ENCODE data around the gene TNS1. TPM values are rescaled to one million over a fixed set of nuclear protein-coding genes. Genes with fewer than 3 reads are reported as not detected.

The TNS1 gene
- total RNA-seq, 4 donors from 2014 or later, result 169 to 316 (median 229) TPM

GRCh38 chr2:217946051-217946450 is 56.7 kb downstream of the TNS1 start:
- Histone ChIP-seq H3K4me1 (peaks cover 34 to 57% of the 10 kb centered on the region in 2 donors), H3K36me3 (no peaks in the 10 kb centered on the region), H3K27ac (peak overlapping the region in 1 of 3 donors; percentile 3), H3K9me3 (no peaks in the 10 kb centered on the region), H3K27me3 (no peaks in the 10 kb centered on the region), H3K4me3 (replicated peaks in 1 of 3) (no peak overlapping the region)
- TF ChIP-seq POLR2A (IDR thresholded peaks at IDR 0.05) (no peak), CTCF (IDR thresholded peaks at IDR 0.05) (no peak)
- intact Hi-C loops (cut with DNase I), result loop anchor here (5.0 kb wide), 1 partner anchor 36 kb away; no protein-coding TSS in a partner anchor
- no peak for DNase-seq
- 85 to 86% methylated on average over 6 of the region's 6 CpGs for WGBS, 2 donors

- Histone ChIP-seq H3K9me3 (no peaks in the 10 kb centered on the region), H3K27ac (peak overlapping the region in 1 of 3 donors; percentile 3), H3K4me3 (replicated peaks in 1 of 3) (no peak overlapping the region), H3K27me3 (no peaks in the 10 kb centered on the region), H3K4me1 (peaks cover 34 to 57% of the 10 kb centered on the region in 2 donors), H3K36me3 (no peaks in the 10 kb centered on the region)
- intact Hi-C loops (cut with DNase I), result loop anchor here (5.0 kb wide), 1 partner anchor 37 kb away; no protein-coding TSS in a partner anchor
- no peak for DNase-seq
- TF ChIP-seq CTCF (IDR thresholded peaks at IDR 0.05) (no peak), POLR2A (IDR thresholded peaks at IDR 0.05) (no peak)
- 87 to 96% methylated on average over 4 to 5 of the region's 5 CpGs for WGBS, 2 donors
These were observed 57.3 kb downstream of the TNS1 start for GRCh38 chr2:217945530-217945929.

GRCh38 chr2:217944923-217945322 is 57.9 kb downstream of the TNS1 start:
- H3K27ac ChIP-seq, result no peak overlapping the region
- no peaks in the 10 kb centered on the region for H3K36me3 ChIP-seq
- WGBS, 2 donors, result 85 to 91% methylated on average over 8 of the region's 8 CpGs
- H3K4me3 ChIP-seq (replicated peaks in 1 of 3), result no peak overlapping the region
- intact Hi-C loops (cut with DNase I), result loop anchor here (5.0 kb wide), 1 partner anchor 37 kb away; no protein-coding TSS in a partner anchor
- no peaks in the 10 kb centered on the region for H3K9me3 ChIP-seq
- DNase-seq, result peak in 1 of 2 donors; percentile 2
- no peaks in the 10 kb centered on the region for H3K27me3 ChIP-seq
- H3K4me1 ChIP-seq, result peaks cover 34 to 57% of the 10 kb centered on the region in 2 donors
- no peak for TF ChIP-seq POLR2A (IDR thresholded peaks at IDR 0.05)
- no peak for TF ChIP-seq CTCF (IDR thresholded peaks at IDR 0.05)

- 50 to 56% methylated on average over 3 of the region's 3 CpGs for WGBS, 2 donors
- no peak for DNase-seq
- intact Hi-C loops (cut with DNase I), result no loop called here
These were observed 58.4 kb downstream of the TNS1 start for GRCh38 chr2:217944366-217944765.

More at GRCh38 chr2:217944366-217944765, 58.4 kb downstream of the TNS1 start:
- no peaks in the 10 kb centered on the region for H3K9me3 ChIP-seq
- H3K27me3 ChIP-seq, result no peaks in the 10 kb centered on the region
- peaks cover 39 to 57% of the 10 kb centered on the region in 2 donors for H3K4me1 ChIP-seq
- peak overlapping the region; percentile 96 to 99 (median 97) for H3K27ac ChIP-seq
- H3K4me3 ChIP-seq (replicated peaks in 1 of 3), result peak overlapping the region in 1 of 3 donors; percentile 77
- TF ChIP-seq CTCF (IDR thresholded peaks at IDR 0.05) (no peak), POLR2A (IDR thresholded peaks at IDR 0.05) (no peak)
- no peaks in the 10 kb centered on the region for H3K36me3 ChIP-seq

Measured in thyroid gland (tissue), 4 donors.